ENCODE data around the gene CCSER1.

CCSER1 gene

GRCh38 chr4:90127223-90127705, at the start of gene CCSER1:
TSS of gene CCSER1 (plus strand) at chr4:90127394.
- H3K9me3 Mint-ChIP-seq: no peaks in the 10 kb centered on the region

DNA sequence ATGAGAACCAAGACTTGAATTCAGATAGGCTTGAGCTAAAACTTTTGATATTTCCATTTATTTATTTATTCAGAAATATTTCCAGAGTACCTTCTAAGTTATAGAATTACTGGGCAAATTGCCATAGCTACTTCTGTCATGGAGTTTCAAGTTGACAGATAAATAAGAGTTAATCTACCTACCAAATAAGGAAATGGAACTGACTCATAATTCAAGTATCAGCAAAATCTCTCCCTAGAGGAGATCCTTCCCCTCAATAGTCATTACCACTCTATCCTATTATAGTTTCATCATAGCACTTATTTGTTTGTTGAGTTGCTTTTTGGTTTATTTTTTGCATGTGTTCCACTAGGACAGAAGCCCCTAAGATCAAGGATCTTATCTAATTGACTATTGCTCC, 48.8 kb upstream of the CCSER1 start:
- no peaks in the 10 kb centered on the region for H3K36me3 Mint-ChIP-seq (ENCODE audit: low read depth)
- H3K27me3 Mint-ChIP-seq: peaks cover 4% of the 10 kb centered on the region
- no peaks in the 10 kb centered on the region for H3K9me3 Mint-ChIP-seq
- ATAC-seq (no peak), DNase-seq (no peak)
- no peak overlapping the region for H3K27ac Mint-ChIP-seq
- no peaks in the 10 kb centered on the region for H3K4me1 Mint-ChIP-seq
- H3K4me3 Mint-ChIP-seq: no peak overlapping the region

More at GRCh38 chr4:90127223-90127705, at the start of gene CCSER1:
- H3K27ac Mint-ChIP-seq: peak within 1 kb of the TSS; percentile 77
- DNase-seq (peak; percentile 48), ATAC-seq (peak; percentile 80)
- H3K36me3 Mint-ChIP-seq (ENCODE audit: low read depth): no peaks in the 10 kb centered on the region
- H3K4me1 Mint-ChIP-seq: peaks cover 12% of the 10 kb centered on the region
- peaks cover 31% of the 10 kb centered on the region for H3K27me3 Mint-ChIP-seq
- H3K4me3 Mint-ChIP-seq: peak within 1 kb of the TSS; percentile 80

GRCh38 chr4:90080116-90080515, 47.1 kb upstream of the CCSER1 start:
- Mint-ChIP-seq H3K4me3 (no peak overlapping the region), H3K9me3 (no peaks in the 10 kb centered on the region), H3K36me3 (ENCODE audit: low read depth) (no peaks in the 10 kb centered on the region), H3K27me3 (peaks cover 1% of the 10 kb centered on the region), H3K4me1 (no peaks in the 10 kb centered on the region), H3K27ac (no peak overlapping the region)
- no peak for DNase-seq
- no peak for ATAC-seq

DNA sequence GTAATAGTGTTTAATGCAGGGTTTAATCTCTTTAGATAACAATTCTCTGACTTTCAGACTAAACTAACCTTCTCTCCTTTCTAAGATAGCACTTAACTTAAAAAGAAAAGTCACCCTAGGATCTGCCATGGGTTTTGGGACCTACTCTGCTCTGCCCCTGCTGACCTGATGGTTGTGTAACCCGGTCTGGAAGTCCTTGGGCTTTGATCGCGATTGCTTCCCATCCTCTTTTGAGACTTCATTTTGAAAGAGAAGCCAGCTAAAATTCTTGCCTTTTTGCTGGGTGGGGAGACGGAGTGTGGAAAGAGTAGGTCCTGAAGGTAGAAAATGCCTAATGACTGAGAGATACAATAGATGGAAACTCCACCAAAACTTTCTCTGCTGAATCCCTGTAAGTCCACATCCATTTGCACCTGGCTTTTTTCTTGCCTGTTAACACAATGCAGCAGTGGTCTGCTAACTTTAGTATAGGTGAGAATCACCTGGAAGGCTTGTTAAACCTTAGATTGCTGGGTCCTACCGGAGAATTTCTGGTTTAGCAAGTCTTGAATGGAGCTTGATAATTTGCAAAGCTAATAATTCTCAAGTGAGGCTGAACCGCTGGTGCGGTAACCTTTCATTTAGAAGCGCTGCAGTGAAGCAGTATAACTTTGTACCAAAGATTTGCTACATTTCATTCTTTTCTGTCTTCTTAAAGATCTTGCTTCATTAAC, 45.6 kb upstream of the CCSER1 start:
- ATAC-seq: no peak
- no peaks in the 10 kb centered on the region for H3K36me3 Mint-ChIP-seq (ENCODE audit: low read depth)
- no peaks in the 10 kb centered on the region for H3K4me1 Mint-ChIP-seq
- H3K4me3 Mint-ChIP-seq: no peak overlapping the region
- H3K9me3 Mint-ChIP-seq: no peaks in the 10 kb centered on the region
- no peak overlapping the region for H3K27ac Mint-ChIP-seq
- no peaks in the 10 kb centered on the region for H3K27me3 Mint-ChIP-seq
- DNase-seq: no peak

DNA sequence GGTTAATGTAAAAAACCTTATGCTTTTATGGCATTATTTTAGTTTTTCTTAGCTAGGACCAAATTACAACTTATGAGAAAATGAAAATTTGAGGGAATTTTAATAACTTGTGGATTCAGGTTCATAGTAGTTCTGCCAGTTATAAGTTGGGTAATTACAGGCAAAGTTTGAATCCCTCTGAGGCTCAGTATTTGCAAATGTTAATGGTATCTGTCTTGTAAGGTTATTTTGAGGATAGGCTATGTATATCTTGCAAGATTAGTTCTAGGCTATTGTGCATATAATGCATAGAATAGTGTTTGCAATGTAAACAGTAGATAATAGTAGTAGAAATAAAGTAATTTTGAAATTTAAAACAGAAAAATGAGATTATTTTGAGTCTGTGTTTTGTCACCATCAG, 44.7 kb upstream of the CCSER1 start:
- Mint-ChIP-seq H3K36me3 (ENCODE audit: low read depth) (no peaks in the 10 kb centered on the region), H3K27me3 (no peaks in the 10 kb centered on the region), H3K4me3 (no peak overlapping the region), H3K9me3 (no peaks in the 10 kb centered on the region), H3K27ac (no peak overlapping the region), H3K4me1 (no peaks in the 10 kb centered on the region)
- no peak for ATAC-seq
- no peak for DNase-seq

DNA sequence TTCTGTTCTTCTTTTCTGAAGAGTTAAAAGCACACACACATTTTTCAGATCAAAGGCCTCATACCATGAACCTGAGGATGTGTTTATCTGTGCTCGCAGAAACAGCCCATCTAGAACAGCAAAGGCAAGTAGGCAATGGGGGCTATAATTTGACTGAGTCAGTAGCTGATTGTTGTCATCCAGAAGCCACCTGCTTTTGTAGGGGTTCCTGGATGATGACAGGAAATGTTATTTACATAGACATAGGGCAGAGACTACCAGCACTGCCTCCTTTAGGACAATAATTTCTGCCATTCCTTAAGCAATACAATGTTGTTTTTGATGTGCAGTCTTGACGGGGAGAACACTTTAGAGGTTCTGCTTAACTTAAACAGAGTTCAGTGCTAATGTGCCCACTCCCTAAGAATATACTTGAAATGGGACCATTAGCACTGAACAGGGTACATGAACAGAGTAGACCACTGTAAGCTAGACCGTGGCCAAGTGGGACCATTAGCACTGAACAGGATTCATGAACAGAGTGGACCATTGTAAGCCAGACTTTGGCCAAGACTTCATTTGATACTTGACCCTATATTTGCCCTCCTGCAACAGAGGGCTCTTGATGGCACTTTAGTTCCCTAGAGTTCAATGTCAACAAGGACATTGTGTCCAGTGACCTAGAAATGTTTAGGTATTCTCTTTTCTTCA, 42.8 kb upstream of the CCSER1 start:
- no peak overlapping the region for H3K27ac Mint-ChIP-seq
- H3K4me1 Mint-ChIP-seq: no peaks in the 10 kb centered on the region
- DNase-seq (no peak), ATAC-seq (no peak)
- H3K4me3 Mint-ChIP-seq: no peak overlapping the region
- H3K36me3 Mint-ChIP-seq (ENCODE audit: low read depth): no peaks in the 10 kb centered on the region
- H3K9me3 Mint-ChIP-seq: peaks cover 5% of the 10 kb centered on the region
- H3K27me3 Mint-ChIP-seq: no peaks in the 10 kb centered on the region

GRCh38 chr4:90084967-90085295, 42.3 kb upstream of the CCSER1 start:
- H3K4me1 Mint-ChIP-seq: no peaks in the 10 kb centered on the region
- H3K4me3 Mint-ChIP-seq: no peak overlapping the region
- ATAC-seq: no peak
- no peaks in the 10 kb centered on the region for H3K36me3 Mint-ChIP-seq (ENCODE audit: low read depth)
- DNase-seq: no peak
- H3K27me3 Mint-ChIP-seq: no peaks in the 10 kb centered on the region
- peaks cover 5% of the 10 kb centered on the region for H3K9me3 Mint-ChIP-seq
- no peak overlapping the region for H3K27ac Mint-ChIP-seq

DNA sequence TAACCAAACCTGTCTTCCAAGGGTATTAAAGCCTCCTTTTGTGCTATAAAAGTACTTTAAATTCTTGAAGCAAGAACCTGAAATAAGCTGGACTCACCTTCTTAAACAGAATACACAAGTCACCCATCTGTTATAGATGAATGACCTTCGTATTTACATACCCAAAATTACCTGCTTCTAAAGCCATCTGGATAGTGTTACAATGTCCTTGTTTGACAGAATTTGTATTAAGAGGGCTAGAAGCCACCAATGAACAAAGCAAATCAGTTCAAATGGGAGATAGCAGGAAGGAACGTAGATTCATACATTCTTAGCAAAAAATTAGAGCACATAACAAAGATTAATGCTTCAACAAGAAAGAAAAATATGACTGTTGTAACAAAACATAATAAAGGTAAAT, 33.7 kb upstream of the CCSER1 start:
- H3K27me3 Mint-ChIP-seq: no peaks in the 10 kb centered on the region
- H3K4me1 Mint-ChIP-seq: no peaks in the 10 kb centered on the region
- no peaks in the 10 kb centered on the region for H3K36me3 Mint-ChIP-seq (ENCODE audit: low read depth)
- H3K9me3 Mint-ChIP-seq: peaks cover 5% of the 10 kb centered on the region
- no peak for DNase-seq
- no peak overlapping the region for H3K4me3 Mint-ChIP-seq
- ATAC-seq: no peak
- H3K27ac Mint-ChIP-seq: no peak overlapping the region

DNA sequence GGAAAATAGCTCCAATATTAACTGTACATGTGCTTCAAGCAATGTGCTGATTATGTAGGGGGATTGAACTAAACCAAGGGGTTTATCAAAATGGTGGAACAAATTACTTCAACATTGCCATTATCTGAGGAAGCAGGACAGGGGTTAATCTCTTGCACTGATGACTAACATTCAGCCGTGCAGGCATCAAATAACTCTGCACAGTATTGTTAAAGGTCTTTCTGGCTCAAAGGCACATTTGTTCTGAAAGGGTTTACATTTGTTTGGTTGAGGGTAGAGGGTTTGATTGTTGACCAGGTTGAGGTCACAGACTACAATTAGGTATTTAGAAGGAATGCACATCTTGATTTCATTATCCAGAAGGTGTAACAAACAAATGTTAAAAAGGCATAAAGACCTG, 32.2 kb upstream of the CCSER1 start:
- Mint-ChIP-seq H3K36me3 (ENCODE audit: low read depth) (no peaks in the 10 kb centered on the region), H3K4me3 (no peak overlapping the region), H3K27me3 (no peaks in the 10 kb centered on the region), H3K27ac (no peak overlapping the region), H3K4me1 (no peaks in the 10 kb centered on the region), H3K9me3 (no peaks in the 10 kb centered on the region)
- ATAC-seq (no peak), DNase-seq (no peak)

DNA sequence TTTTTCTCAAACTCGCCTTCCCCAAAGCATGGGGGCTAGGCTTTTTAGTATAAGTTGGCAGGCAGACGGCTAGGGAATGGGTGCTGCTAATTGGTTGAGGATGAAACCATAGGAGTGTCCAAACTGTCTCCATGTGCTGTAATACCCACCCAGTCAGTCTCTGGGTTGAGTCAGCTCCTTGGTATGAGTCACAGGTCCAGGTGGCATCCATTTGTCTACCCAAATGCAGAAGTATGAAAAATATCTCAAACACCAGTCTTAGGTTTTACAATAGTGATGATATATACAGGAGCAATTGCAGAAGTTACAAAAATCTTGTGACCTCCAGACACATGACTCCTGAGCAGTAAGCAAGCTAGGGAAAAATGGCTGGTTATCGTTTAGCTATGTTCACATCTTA, 27.4 kb upstream of the CCSER1 start:
- no peak for DNase-seq
- no peak overlapping the region for H3K27ac Mint-ChIP-seq
- no peaks in the 10 kb centered on the region for H3K9me3 Mint-ChIP-seq
- H3K4me1 Mint-ChIP-seq: no peaks in the 10 kb centered on the region
- no peaks in the 10 kb centered on the region for H3K36me3 Mint-ChIP-seq (ENCODE audit: low read depth)
- no peak overlapping the region for H3K4me3 Mint-ChIP-seq
- ATAC-seq: peak; percentile 33
- peaks cover 4% of the 10 kb centered on the region for H3K27me3 Mint-ChIP-seq

DNA sequence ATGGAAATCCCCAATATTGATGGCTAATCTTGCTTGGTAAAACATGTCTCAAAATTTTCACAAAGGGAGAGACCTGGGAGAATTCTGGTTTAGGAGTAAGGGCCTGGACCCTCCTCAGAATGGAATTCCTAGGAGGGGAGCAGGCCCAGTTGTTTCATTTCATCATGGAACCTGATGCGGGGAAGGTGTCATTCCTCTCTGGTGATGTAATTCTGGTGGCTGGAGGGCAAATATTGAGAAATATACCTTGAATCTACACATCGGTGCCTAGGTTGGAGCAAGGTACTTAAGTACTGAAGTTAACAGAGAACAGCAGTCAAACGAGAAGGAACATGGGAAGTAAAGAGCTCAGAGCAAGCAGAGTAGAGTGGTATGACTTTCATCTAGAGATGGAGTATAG, 23.2 kb upstream of the CCSER1 start:
- H3K9me3 Mint-ChIP-seq: no peaks in the 10 kb centered on the region
- ATAC-seq (no peak), DNase-seq (no peak)
- peaks cover 4% of the 10 kb centered on the region for H3K27me3 Mint-ChIP-seq
- no peak overlapping the region for H3K4me3 Mint-ChIP-seq
- H3K27ac Mint-ChIP-seq: no peak overlapping the region
- H3K4me1 Mint-ChIP-seq: no peaks in the 10 kb centered on the region
- no peaks in the 10 kb centered on the region for H3K36me3 Mint-ChIP-seq (ENCODE audit: low read depth)

- ATAC-seq: no peak
- H3K4me1 Mint-ChIP-seq: no peaks in the 10 kb centered on the region
- H3K4me3 Mint-ChIP-seq: no peak overlapping the region
- no peaks in the 10 kb centered on the region for H3K36me3 Mint-ChIP-seq (ENCODE audit: low read depth)
- DNase-seq: no peak
- H3K27ac Mint-ChIP-seq: no peak overlapping the region
- no peaks in the 10 kb centered on the region for H3K9me3 Mint-ChIP-seq
- H3K27me3 Mint-ChIP-seq: peaks cover 4% of the 10 kb centered on the region
These were observed 21.9 kb upstream of the CCSER1 start for GRCh38 chr4:90105274-90105673.

- Mint-ChIP-seq H3K27me3 (no peaks in the 10 kb centered on the region), H3K27ac (no peak overlapping the region), H3K4me1 (no peaks in the 10 kb centered on the region), H3K4me3 (no peak overlapping the region), H3K9me3 (no peaks in the 10 kb centered on the region), H3K36me3 (ENCODE audit: low read depth) (no peaks in the 10 kb centered on the region)
- ATAC-seq (no peak), DNase-seq (no peak)
These were observed 14.5 kb upstream of the CCSER1 start for GRCh38 chr4:90112715-90113114.

DNA sequence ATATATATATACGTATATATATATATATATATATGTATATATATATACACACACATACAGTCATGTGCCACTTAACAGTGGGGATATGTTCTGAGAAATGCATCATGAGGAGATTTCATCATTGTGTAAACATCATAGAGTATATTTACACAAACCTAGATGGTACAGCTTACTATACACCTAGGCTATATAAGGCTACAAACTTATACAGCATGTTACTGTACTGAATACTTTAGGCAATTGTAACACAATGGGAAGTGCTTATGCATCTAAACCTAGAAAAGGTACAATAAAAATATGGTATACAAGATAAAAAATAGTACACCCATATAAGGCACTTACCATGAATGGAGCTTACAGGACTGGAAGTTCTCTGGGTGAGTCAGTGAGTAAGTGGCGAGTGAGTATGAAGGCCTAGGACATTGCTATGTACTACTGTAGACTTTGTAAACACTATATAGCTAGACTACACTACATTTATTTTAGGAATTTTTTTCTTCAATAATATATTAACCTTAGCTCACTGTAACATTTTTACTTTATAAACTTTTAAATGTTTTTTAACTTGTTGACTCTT, 13.2 kb upstream of the CCSER1 start:
- DNase-seq: no peak
- no peak overlapping the region for H3K27ac Mint-ChIP-seq
- no peaks in the 10 kb centered on the region for H3K9me3 Mint-ChIP-seq
- ATAC-seq: no peak
- no peaks in the 10 kb centered on the region for H3K4me1 Mint-ChIP-seq
- H3K27me3 Mint-ChIP-seq: no peaks in the 10 kb centered on the region
- no peaks in the 10 kb centered on the region for H3K36me3 Mint-ChIP-seq (ENCODE audit: low read depth)
- no peak overlapping the region for H3K4me3 Mint-ChIP-seq

DNA sequence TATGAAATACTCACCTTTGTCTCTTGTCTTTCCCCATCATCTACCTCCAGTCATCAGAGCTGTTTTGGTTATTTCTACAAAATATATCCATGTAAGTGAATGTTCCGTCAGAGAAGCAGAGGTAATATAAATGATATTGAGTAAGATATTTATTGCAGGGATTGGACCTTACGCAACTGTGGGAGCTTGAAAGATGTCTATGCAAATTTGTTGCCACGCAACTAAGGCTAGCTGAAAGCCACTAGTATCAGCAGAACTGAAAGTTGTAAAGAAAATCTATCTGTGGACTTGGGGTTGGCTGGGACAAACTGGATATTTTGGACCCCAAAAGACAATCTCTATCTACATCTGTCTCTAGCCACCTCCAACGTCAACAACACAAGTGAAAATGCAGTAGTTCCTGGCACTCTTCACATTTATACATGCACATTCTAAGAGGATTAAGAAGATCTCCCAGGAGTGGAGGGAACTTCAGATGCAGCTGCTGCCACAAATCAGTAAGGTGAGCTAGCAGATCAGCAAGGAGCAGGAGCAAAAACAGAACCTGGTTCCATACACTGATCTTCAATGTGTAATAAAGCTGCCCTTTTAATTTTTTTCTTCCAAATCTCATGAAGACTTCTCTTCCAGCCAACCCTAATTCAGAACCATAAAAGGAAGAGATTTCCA, 8.5 kb upstream of the CCSER1 start:
- no peaks in the 10 kb centered on the region for H3K27me3 Mint-ChIP-seq
- DNase-seq (no peak), ATAC-seq (no peak)
- H3K36me3 Mint-ChIP-seq (ENCODE audit: low read depth): no peaks in the 10 kb centered on the region
- H3K27ac Mint-ChIP-seq: no peak overlapping the region
- no peak overlapping the region for H3K4me3 Mint-ChIP-seq
- H3K4me1 Mint-ChIP-seq: no peaks in the 10 kb centered on the region
- no peaks in the 10 kb centered on the region for H3K9me3 Mint-ChIP-seq
